A172 (cell line): ENCODE results near the gene FUCA1. TPM values are rescaled to one million over a fixed set of nuclear protein-coding genes. Genes with fewer than 3 reads are reported as not detected.

Source experiments
- DNase-seq: peaks from one replicate; pipeline ENCODE4 v3.0.0-alpha.2; 2015; ENCODE audit warnings: low spot score
- total RNA-seq: library from RNA; depleted of rRNA; stranded (reverse); fragments of >200 nt; shearing (Covaris generic); gene quantifications from 2 replicates; pipeline ENCODE4 v1.2.3, GENCODE V29; 2014; rRNA removed

Gene FUCA1
- total RNA-seq, 1 experiment from 2014 or later, result 19.6 TPM

- no peak for DNase-seq
Observed at GRCh38 chr1:23801876-23802275, 66.2 kb downstream of the FUCA1 start.

- DNase-seq, result no peak
Observed at GRCh38 chr1:23801338-23801748, 66.7 kb downstream of the FUCA1 start.

- DNase-seq, result peak; percentile 76
Observed at GRCh38 chr1:23800400-23801337, 67.4 kb downstream of the FUCA1 start, which contains the start of gene GALE. GALE (minus strand) TSS chr1:23800754; CDS start chr1:23799007, 1,747 bp downstream.

GRCh38 chr1:23799570-23800399, 68.3 kb downstream of the FUCA1 start:
- peak; percentile 92 for DNase-seq

GRCh38 chr1:23799255-23799569, 68.9 kb downstream of the FUCA1 start:
- DNase-seq, result no peak

- DNase-seq, result no peak
Observed at GRCh38 chr1:23798662-23799142, 69.4 kb downstream of the FUCA1 start.

GRCh38 chr1:23797478-23798448, 70.3 kb downstream of the FUCA1 start:
- no peak for DNase-seq

- no peak for DNase-seq
Observed at GRCh38 chr1:23796466-23797271, 71.4 kb downstream of the FUCA1 start.

GRCh38 chr1:23795676-23796465, 72.2 kb downstream of the FUCA1 start:
- DNase-seq, result no peak

Other genes with a start within 250 kb of the FUCA1 start
- gene RPL11, start 176.5 kb downstream of the FUCA1 start, total RNA-seq, result 609 and 964 TPM in 2 replicates
- gene ELOA, start 124.8 kb downstream of the FUCA1 start, total RNA-seq, result 28.1 and 29.4 TPM in 2 replicates
- 47.9 and 73.3 TPM in 2 replicates for gene PITHD1, start 89.9 kb downstream of the FUCA1 start, total RNA-seq
- gene LYPLA2, start 77.1 kb downstream of the FUCA1 start, total RNA-seq, result 59.0 and 68.0 TPM in 2 replicates
- gene GALE, start 67.5 kb downstream of the FUCA1 start, total RNA-seq, result 109 and 110 TPM in 2 replicates
- 15.3 and 21.5 TPM in 2 replicates for gene HMGCL, start 42.9 kb downstream of the FUCA1 start, total RNA-seq
- gene CNR2, start 45.1 kb upstream of the FUCA1 start, total RNA-seq, result not detected in 2 replicates
- 58.5 and 60.3 TPM in 2 replicates for gene PNRC2, start 91.5 kb upstream of the FUCA1 start, total RNA-seq
- 96.5 and 106 TPM in 2 replicates for gene SRSF10, start 112.0 kb upstream of the FUCA1 start, total RNA-seq
- gene MYOM3, start 243.8 kb upstream of the FUCA1 start, total RNA-seq, result 12.5 and 14.2 TPM in 2 replicates